Stimulated activated CD8-positive, alpha-beta memory T cell treated with anti-CD3 and anti-CD28 coated beads, Interleukin-12 subunit alpha, Interleukin-12 subunit beta, amount 100 ng/mL, for 24 hours (primary cell): ENCODE results near the gene PERCC1.
A peak's percentile ranks its signal among the peaks of the same experiment; 100 is the strongest.

Experiments
- DNase-seq: peaks from one replicate; pipeline ENCODE4 v3.0.0-alpha.2; 2020; ENCODE audit errors: extremely low read depth

The PERCC1 gene

DNA sequence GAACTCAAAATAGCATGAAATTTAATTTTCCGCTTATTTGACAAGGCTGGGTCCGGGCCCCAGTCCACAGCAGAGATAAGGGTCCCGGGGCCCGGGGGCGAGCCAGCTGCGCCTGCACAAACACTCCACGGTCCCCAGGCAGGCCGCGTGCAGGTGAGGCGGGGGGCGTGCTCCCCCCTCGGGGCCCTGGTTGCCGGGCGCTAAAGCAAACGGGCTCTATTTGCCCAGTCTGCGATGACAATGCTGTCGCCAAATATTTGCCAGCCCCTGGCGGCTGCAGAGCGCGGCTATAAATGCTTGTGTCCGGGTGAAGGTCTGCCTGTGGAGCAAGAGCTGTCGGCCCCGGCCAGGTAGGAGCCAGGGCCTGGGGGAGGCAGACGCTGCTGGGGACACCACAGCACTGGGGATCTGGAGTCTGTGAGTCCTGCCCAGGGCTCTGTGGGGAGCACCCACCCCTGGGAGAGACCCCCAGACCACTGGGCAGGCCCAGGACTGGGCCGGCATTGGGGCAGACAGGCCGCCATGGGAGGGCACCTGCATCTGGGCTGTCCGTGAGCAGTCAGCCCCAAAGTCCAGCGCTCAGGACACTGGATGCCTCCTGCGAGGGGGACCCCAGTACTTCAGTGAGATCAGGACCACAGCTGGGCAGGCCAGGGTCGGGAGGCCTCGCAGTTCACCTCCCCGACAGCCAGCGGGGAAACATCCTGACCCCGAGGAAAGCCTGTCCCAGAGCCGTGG is at the start of gene PERCC1:
PERCC1 (plus strand) TSS at position 320 of the 738 bp plus-strand sequence. CDS start 1,516 bp downstream, outside the sequence.
- no peak for DNase-seq

DNA sequence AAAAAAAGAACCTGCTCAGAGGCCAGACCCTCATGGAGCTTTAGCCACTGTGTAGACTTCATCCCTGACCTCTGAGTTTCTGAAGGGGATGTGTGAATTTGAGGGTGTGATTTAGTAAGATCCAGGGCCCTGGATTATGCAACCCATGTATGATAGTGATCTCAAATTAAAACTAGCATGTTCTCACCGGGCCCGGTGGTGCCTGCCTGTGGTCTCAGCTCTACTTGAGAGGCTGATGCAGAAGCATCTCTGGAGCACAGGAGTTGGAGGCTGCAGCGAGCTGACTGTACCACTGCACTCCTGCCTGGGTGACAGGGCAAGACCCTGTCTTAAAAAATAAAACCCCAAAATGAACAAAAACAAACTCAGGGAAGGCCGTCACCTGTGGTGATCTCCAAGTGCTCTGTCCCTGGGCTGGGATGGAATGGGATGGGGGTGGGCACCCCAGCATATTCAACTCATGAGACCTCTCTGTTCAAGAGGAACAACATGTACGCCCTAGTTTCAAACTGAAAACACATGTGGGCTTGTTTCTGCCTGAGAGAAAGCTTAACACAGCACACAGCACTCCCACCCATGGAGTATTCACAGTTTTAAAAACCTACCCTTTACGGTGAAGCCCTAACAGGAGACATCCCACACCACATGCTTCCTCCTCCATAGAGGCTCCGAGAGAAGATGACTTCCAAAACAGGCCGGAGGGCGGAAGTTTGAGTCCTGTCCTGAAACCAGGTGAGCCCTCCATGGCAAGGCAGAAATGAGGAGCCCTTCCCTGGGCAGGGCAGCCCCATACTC is 49.1 kb upstream of the PERCC1 start:
- DNase-seq, result no peak

DNA sequence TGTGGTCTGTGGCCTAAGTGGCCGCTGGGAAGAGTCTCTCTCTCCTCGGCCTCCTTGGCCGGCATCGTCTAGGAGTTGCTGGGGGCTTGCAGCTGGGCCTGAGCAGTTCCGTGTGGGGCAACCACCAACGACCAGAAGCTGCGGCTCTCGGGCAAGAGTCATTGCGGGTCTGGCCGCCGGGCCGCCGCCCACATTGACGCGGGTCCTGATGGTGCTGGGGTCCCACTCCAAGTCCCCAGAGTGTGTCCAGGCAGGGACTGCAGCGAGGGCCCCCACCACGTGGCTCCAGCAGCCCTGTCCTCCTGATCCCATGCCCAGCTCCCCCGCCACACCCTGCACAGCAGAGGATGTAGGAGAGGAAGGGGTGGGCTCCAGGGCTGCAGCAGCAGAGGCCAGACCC is 47.3 kb upstream of the PERCC1 start:
- no peak for DNase-seq

DNA sequence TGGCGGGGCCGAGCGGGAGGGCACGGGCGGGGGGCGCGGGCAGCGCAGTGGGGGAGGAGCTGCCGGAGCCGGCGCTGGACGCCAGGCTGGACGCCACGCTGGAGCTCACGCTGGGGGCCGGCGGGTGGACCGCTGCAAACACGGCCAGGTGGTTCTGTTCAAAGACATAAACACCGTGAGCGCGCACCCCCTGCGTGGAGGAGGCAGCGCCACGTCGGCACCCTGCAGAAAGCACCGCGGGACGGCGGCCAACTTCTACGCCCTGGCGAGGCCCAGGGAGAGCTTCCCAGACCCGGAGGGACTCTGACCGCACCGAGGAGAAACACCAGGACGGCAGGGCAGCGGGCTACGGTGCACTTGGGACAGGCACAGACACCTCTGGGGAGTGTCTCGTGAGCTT is 45.6 kb upstream of the PERCC1 start:
- DNase-seq, result no peak

DNA sequence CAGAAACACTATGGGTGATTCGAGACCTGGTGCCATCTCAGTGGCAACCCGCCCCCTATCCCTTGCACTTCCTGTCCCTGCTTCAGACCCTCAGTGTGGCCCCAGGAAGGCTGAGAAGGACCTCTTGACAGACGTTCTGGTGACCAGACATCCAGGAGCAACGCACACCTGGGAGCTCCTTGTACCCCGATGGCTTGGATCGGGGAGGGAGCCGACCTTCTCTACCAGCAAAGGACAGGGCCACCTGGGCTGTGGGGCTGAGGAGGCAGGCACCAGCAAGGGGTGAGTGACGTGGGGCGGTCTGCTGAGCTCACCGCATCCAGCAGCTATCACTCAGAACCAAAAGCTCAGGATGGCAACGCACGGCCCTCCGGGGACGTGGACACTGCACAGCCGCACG is 43.5 kb upstream of the PERCC1 start:
- no peak for DNase-seq

DNA sequence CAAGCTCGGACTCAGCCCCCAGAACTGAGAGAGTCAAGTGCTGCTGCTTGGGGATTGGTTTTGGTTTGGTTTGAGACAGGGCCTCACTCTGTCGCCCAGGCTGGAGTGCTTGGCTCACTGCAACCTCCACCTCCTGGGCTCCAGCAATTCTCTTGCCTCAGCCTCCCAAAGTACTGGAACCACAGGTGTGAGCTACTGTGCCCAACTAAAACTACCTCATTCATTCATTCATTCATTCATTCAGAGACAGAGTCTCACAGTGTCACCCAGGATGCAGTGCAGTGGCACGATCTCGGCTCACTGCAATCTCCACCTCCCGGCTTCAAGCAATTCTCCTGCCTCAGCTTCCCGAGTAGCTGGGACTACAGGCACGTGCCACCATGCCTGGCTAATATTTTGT is 41.1 kb upstream of the PERCC1 start:
- no peak for DNase-seq

DNA sequence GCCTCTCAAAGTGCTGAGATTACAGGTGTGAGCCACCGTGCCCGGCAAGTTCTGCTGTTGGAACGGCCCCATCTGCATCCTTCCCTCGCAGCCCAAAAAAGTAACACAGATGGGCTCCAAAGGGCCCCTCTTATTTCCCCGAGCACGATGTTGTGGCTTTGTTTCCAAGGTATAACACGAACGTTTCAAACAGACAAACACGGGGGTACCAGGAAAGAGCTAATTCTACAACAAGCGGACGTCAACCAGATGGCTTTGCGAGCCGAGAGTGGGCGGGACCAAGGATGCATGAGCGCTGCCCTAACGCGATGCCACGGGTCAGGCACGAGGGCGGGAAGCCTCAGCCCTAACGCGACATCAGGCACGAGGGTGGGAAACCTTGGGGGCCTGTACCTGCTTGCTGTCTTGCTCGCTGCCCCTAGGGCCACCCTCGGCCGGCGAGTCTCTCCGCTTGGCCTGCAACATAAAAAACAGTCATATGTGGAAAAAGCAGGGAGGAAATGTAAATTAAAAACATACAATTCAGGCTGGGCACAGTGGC is 40.6 kb upstream of the PERCC1 start:
- no peak for DNase-seq

DNA sequence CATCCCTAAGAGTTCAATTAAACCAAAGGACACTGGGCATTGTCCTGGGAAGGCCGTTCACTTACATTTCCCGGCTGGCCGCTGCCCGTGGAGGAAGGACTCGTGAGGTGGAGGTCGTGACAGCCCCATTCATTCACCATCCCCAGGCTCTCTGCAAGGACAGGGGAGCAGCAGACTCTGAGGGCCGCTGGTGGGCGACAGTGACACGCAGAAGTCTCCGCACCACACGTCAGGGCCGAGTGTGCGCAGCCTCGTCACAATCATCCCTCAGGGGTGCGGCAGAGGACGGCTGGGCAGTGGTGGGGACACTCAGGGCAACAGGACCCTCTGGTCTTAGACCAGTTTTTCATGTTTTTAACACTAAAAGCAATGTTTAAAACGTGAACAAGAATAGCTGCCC is 38.1 kb upstream of the PERCC1 start:
- no peak for DNase-seq

DNA sequence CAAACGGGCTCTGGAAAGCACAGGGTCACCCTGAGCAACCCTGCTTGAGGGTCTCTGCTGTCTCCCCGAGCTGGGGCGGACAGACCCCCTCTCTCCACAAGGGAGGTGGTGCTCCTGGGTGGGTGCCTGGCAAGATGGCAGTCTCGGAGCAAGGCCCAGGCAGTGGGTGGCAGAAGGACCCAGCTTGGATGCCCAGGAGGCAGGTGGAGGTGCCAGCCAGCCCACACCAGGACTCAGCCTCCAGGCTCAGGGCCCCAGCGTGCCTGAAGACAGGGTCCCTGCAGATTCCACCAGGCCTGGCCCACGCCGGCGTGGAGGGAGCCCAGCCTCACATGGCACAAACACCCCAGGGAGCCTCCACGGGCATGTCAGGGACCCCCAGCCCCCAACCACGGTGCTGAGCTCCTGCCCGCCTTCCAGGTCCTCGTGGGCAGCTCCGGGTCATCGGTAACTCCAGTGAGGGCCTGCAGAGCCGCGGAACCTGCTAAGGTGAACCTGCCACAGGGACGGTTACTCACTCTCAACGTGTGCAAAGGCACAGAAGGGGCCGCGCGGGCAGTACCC is 37.2 kb upstream of the PERCC1 start:
- DNase-seq, result no peak

DNA sequence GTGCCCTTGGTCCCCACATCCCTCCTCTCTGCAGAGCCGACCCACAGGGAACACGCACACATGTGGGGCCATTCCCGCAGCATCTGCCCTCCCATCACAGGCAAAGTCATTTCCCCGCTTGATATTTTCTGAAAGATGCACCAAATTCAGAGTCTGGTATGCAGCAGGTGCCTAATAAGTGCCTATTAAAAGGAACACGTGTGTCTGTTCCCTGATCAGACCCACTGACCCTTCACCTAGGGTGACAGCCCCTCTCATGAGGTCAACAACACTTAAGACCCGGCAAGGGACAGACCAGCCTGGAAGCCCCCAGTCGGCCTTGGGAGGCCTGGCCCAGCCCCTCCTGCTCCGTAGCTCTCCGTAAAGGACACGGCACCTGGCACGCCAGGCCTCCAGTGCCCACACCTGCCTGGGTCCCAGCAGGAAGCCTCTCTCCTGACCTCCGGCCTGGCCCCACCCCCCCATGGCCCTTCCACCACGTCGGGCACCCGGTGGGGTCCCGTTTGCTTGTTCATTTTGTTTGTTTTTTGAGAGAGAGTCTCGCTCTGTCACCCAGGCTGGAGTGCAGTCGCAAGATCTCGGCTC is 36.4 kb upstream of the PERCC1 start:
- no peak for DNase-seq

DNA sequence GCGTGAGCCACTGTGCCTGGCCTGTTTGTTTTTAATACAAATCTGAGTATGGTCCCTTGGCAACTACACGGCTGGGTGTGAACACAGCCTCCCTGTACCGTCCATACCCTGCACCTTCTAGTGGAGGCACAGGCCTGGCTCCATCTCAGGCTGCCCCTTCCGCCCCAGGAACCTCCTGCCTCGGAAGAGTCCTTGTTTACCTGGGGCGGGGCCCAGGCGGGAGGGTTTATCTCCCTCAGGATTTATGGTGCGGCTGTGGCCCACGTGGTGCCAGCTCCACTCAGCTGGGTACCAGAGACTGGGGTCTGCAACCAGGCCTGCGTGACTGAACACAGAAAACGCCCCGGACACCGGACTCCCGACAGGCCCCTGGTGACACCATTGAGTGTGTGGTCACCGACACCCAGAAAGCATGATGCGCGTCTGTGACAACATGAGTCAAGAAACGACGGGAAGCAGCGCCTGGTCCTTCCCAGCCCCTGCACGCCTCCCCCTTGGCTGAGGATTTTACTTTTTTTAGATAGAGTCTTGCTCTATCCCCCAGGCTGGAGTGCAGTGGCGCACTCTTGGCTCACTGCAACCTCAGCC is 35.3 kb upstream of the PERCC1 start:
- no peak for DNase-seq

DNA sequence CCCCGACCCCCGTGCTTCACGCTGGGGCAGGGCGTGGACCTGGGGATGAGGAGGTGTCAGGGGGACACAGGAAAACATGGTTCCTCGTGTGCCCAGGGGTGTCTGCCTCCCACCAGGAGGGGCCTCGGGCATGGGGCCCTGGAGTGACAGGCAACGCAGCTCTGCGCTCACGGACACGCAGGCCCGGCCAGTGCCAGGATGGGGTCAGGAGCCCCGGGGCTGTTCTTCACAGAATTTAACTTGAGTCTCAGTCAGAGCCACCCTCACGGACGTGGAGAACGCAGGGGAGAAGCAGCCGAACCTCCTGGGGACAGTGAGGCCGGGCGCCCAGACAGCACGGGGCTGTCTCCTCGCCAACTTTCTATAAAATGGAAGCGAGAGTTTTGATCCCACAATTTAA is 33.1 kb upstream of the PERCC1 start:
- DNase-seq, result no peak

DNA sequence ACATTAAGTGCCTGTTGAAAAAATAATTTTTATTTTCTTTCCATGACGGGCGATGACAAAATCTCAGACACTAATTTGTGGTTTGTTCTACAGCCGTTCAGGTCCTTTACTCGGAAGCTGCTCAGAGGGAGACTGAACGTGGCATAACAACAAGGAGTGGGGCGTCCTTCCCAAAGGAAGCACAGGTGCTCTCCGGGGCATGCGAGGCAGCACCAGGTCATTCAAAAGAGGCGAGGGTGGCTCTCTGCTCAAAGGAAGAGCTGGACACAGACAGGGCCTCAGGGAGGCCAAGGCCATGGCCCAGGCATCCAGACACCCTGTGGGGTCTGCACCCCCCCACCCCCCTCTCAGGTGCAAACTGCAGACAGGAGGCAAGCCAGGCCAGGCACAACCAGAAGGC is 32.5 kb upstream of the PERCC1 start:
- DNase-seq, result no peak

DNA sequence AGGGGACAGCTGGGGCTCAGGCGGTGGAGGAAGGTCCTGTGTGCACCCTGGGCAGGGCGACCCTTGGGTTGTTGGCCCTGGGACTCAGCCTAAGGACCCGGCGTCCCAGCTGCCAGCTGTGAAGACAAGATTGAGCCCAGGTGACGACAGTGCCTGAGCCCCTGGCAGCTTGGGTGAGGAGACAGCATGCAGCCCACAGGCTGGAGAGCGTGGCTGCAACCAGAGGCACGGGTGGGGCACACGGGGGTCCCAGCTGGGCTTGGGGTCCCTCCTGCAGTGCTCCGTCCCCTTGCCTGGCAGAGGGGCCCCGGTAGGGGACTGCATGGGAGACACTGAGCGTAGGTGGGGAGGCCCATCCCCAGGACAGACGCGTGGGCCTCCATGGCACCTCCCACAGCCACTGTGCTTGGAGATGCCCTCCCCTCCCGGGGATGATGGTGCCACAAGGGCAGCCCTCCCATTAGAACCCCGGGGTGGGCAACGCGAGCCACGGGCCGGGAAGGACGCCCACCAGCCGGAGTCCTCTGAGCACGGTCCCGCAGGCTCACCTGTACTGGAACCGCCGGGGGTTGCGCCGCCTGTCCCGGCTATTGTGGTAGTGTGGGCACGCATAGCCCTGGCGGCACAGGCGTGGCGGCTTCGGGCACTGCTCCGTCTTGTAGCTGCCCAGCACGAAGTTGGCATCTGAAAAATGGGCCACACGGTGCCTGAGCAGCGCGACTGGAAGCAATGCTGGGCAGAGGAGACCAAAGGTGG is 31.9 kb upstream of the PERCC1 start:
- DNase-seq, result no peak

DNA sequence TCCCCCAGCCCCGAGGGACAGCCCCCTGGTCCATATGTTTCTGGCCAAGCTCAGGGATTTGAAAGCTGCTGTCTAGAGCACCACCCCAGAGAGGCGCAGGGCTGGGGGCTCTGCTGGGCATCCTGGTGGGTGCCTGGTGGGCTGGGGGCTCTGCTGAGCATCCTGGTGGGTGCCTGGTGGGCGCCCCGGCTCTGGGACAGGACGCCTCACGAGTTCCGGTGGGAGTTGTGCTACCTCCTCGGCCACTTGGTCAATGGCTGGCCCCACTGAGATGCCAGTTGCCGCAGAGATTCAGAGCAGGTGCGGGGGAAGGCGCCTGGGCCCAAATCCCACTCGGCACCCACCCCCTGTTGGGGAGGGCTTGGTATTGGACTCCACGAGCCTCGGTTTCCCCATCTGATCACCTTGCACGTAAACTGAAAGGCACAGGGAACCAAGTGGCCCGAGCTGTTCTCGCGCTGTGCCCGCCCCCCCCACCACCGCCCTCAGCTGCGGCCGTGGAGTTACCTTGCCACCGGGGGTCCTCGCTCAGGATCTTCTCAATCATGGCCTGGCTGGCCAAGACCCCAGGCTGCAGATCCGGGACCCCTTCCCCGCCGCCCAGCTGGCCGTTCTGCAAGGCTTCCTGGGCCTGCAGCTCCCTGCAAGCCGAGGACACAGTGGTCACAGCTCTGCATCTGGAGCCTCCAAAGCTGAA is 29.7 kb upstream of the PERCC1 start:
- DNase-seq, result no peak

DNA sequence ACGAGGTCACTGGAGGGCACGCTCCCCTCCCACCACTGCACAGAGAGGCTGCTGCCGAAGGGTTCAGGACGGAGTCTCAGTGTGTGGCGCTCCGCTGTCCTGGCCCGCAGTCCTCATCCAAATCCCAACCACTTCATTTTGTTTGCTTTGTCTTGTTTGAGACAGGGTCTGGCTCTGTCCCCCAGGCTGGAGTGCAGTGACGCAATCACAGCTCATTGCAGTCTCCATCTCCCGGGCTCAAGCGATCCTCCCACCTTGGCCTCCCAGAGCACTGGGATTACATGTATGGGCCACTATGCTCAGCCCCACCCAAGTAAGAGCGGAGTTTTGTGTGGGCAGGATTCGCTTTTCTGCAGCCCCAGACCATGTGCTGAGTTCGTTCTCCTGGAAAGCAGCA is 29.1 kb upstream of the PERCC1 start:
- DNase-seq, result no peak

DNA sequence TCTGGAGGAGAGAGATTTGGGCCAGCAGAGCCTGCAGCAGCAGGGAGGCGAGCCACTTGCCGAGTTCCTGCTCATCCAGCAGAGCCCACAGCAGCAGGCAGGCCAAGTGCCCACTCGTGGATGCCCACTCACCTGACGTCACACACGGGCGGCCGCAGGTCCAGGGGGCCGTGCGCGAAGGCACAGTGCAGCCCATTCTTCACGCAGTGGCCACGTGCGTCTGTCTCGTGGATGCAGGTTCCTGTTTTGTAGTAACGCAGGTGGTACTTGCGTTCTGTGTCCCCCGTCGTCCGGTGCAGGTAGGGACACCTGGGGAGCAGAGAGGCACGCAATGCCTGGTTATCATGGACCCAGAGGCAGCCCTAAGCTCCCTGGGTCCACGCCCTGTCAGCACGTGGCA is 27.8 kb upstream of the PERCC1 start:
- DNase-seq, result no peak

DNA sequence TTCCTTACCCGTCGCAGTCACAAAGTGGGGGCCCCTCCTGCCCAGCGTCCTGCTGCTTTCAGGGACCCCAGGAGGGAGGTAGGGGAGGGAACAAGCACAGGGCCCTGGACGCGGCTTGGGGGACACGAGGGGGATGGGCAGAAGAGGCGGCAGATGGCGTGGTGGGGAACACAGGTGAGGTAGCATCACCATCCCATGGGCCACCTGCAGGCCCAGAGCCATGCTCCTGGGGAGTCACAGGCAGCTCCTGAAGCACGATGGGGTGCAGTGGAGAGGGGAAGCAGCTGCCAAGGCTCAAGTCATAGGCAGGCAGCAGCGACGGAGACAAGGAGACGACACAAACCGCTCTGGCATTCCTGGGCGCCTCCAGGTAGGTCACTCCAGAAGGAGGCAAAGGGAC is 27.1 kb upstream of the PERCC1 start:
- no peak for DNase-seq

DNA sequence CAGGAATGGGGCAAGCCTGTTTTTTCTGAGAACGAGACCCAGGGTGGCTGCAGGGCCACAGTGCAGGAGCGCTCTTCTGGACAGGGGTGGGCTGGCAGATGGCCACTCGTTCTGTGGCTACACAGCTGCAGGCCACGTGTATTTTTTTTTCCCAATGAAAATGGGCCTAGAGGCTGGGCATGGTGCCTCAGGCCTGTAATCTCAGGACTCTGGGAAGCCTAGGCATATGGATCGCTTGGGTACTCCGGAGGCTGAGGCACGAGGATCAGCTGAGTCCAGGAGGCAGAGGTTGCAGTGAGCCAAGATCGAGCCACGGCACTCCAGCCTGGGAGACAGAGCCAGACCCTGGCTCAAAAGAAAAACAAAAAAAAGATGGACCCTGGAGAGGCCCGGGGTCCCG is 23.1 kb upstream of the PERCC1 start:
- no peak for DNase-seq

DNA sequence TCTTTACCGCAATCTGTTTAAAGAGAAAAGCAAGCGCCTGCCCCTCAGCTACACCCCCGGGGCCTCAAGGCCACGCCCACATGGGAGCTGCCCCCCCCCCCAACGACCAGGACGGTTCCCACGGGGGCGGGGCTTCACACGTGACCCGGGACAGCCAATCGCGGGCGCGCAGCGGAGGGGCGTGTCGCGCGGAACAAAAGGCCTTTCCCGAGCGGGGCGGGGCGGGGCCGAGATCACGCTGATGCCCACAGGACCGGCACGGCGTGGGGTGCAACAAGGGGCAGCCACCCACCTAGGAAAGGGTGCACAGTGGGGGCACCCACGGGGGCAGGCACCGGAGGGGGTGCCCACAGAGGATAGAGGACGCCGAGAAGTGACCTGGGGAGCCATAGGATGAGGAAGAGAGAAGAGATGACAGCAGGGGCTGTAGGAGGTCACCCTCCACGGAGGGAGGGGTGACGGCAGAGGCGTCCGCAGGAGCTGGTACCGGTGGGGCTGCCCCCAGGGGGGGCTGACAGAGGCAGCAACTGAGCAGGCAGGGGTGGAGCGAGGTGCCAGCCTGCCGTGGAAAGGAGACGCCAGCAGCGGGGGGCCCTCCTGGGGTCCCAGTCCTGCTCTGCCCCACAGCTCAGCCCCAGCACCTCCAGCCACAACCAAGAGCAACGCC is 22.6 kb upstream of the PERCC1 start:
- peak; percentile 84 for DNase-seq
